B cell (primary cell): Measurements from ENCODE around the gene PXMP2.

ENCODE experiments used
- EZH2 ChIP-seq: IDR thresholded peaks from 2 replicates; pipeline ENCODE4 v1.6.1; 2012; ENCODE audit warnings: borderline replicate concordance, low read depth, mild to moderate bottlenecking, moderate library complexity, low read length; ENCODE audit not compliant: insufficient read depth, poor library complexity, severe bottlenecking
- TF ChIP-seq, protein P1 (sequence below): fragments of 200-600 bp; IDR thresholded peaks from one replicate; pipeline ENCODE4 v1.8.0; 2022; ENCODE audit warnings: antibody characterized with exemption, mild to moderate bottlenecking

DNA sequence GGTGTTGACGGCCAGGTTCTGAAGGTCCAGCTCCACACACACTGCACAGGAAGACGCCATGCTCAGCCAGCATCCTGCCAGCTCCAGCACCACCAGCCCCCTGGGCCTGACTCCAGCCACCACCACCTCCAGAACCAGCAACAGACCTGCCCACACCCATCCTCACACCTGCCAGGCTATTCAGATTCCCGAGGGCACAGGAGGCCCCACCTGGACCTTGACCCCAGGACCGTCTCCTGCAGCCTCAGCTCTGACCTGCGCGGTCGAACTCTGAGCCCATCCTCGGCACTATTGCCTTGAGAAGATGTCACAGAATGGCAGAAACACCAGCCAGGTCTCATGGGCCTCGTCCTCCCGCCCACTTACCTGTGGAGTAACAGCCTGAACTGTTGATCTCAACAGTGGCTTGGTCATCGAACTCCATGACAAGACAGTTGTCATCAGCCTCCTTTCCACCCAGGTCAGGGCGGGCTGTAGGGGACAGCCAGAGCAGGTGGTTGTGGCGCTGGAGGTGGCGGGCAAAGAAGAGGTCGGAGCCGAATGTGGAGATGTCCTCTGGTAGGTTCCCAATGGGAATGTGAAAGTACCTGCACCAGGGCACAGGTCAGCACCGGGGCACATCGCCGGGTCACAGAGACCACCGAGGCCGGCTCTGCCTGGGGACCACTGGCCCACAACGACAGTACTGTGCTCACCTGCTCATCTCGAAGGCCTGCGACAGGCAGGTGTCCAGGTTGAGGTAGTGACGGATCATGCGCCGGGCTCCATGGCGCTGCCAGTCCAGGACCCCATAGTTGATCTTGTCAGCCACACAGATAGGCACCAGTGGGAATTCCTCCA, 45.4 kb upstream of the PXMP2 start:
- TF ChIP-seq, protein P1, sequence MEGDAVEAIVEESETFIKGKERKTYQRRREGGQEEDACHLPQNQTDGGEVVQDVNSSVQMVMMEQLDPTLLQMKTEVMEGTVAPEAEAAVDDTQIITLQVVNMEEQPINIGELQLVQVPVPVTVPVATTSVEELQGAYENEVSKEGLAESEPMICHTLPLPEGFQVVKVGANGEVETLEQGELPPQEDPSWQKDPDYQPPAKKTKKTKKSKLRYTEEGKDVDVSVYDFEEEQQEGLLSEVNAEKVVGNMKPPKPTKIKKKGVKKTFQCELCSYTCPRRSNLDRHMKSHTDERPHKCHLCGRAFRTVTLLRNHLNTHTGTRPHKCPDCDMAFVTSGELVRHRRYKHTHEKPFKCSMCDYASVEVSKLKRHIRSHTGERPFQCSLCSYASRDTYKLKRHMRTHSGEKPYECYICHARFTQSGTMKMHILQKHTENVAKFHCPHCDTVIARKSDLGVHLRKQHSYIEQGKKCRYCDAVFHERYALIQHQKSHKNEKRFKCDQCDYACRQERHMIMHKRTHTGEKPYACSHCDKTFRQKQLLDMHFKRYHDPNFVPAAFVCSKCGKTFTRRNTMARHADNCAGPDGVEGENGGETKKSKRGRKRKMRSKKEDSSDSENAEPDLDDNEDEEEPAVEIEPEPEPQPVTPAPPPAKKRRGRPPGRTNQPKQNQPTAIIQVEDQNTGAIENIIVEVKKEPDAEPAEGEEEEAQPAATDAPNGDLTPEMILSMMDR: no peak
- TF ChIP-seq EZH2: no peak
